Posterior vena cava (tissue), 2 donors: Measurements from ENCODE around the gene DMRT3. TPM values are rescaled to one million over a fixed set of nuclear protein-coding genes. Genes with fewer than 3 reads are reported as not detected.

ENCODE experiments used
- DNase-seq: peaks from one replicate; pipeline ENCODE4 v3.0.0-alpha.2; 2020; ENCODE audit warnings: low spot score
- intact Hi-C, 2 donors: fragments of 100-400 bp; cut with DNase I; formaldehyde crosslinking; loops; one replicate each; pipeline versions ENCODE4 v1.14.1 to v1.14.2; 2022 to 2023
- long read RNA-seq, 2 donors: library from polyadenylated mRNA; unstranded; transcript quantifications; one replicate each; pipeline ENCODE4 v2.0.0, GENCODE V29; 2020 to 2021
- total RNA-seq, 2 donors: library from RNA; stranded (reverse); fragmentation: NEBNext Ultra II Directional; extraction: Animal tissue kit (Norgen Biotek cat#: 25700); gene quantifications; one replicate each; pipeline ENCODE4 v1.2.1, GENCODE V29; 2021
- donor health status: DM: yes; HTN: yes; CAD: no.
- donor health status: DM: yes; HTN: yes; CAD: no.

The DMRT3 gene
- not detected for total RNA-seq
- long read RNA-seq, donor 1: 0 reads
- long read RNA-seq, donor 2: 0 reads

- no peak for DNase-seq
Observed at GRCh38 chr9:976258-976942, at the start of gene DMRT3. DMRT3 (plus strand) TSS chr9:976655; CDS start chr9:977002, 347 bp downstream.

GRCh38 chr9:926976-927375 is 49.5 kb upstream of the DMRT3 start:
- DNase-seq: no peak
- intact Hi-C loops: no loop called here

More at GRCh38 chr9:976258-976942, at the start of gene DMRT3:
- intact Hi-C loops: no loop called here

GRCh38 chr9:928363-929042 is 48.0 kb upstream of the DMRT3 start:
- intact Hi-C loops: no loop called here
- DNase-seq: no peak

GRCh38 chr9:929719-930118 is 46.7 kb upstream of the DMRT3 start:
- DNase-seq: no peak
- intact Hi-C loops: no loop called here

GRCh38 chr9:933356-933755 is 43.1 kb upstream of the DMRT3 start:
- no peak for DNase-seq
- intact Hi-C loops: no loop called here

- no peak for DNase-seq
- intact Hi-C loops: no loop called here
Observed at GRCh38 chr9:935348-935965, 41.0 kb upstream of the DMRT3 start.

- DNase-seq: no peak
- intact Hi-C loops: no loop called here
Observed at GRCh38 chr9:942805-943580, 33.5 kb upstream of the DMRT3 start.

GRCh38 chr9:947985-948384 is 28.5 kb upstream of the DMRT3 start:
- DNase-seq: no peak
- intact Hi-C loops: no loop called here

GRCh38 chr9:948497-948896 is 28.0 kb upstream of the DMRT3 start:
- intact Hi-C loops: no loop called here
- no peak for DNase-seq

GRCh38 chr9:950139-950538 is 26.3 kb upstream of the DMRT3 start:
- intact Hi-C loops: no loop called here
- no peak for DNase-seq

- intact Hi-C loops: no loop called here
- no peak for DNase-seq
Observed at GRCh38 chr9:952546-952945, 23.9 kb upstream of the DMRT3 start.

- no peak for DNase-seq
- intact Hi-C loops: no loop called here
Observed at GRCh38 chr9:959105-959504, 17.4 kb upstream of the DMRT3 start.

- intact Hi-C loops: no loop called here
- DNase-seq: no peak
Observed at GRCh38 chr9:959914-960313, 16.5 kb upstream of the DMRT3 start.

- intact Hi-C loops: no loop called here
- DNase-seq: no peak
Observed at GRCh38 chr9:962023-962422, 14.4 kb upstream of the DMRT3 start.

- DNase-seq: no peak
- intact Hi-C loops: no loop called here
Observed at GRCh38 chr9:965497-965896, 11.0 kb upstream of the DMRT3 start.

GRCh38 chr9:966870-967269 is 9.6 kb upstream of the DMRT3 start:
- no peak for DNase-seq
- intact Hi-C loops: no loop called here

- DNase-seq: no peak
- intact Hi-C loops: no loop called here
Observed at GRCh38 chr9:967436-967835, 9.0 kb upstream of the DMRT3 start.

- intact Hi-C loops: no loop called here
- DNase-seq: no peak
Observed at GRCh38 chr9:967903-968641, 8.4 kb upstream of the DMRT3 start.
